Subcutaneous adipose tissue (tissue), 4 donors: ENCODE data around the gene OSR1. TPM values are rescaled to one million over a fixed set of nuclear protein-coding genes. Genes with fewer than 3 reads are reported as not detected.

Source experiments
- total RNA-seq, 4 donors: library from RNA; depleted of rRNA; stranded (reverse); fragments of >200 nt; gene quantifications; one replicate each; pipeline ENCODE4 v1.1.0, GENCODE V29; 2016
- TF ChIP-seq, protein P1 (sequence below): fragments of 450-650 bp; IDR thresholded peaks from one replicate; pipeline ENCODE4 v1.5.1; 2016; ENCODE audit warnings: low read depth, mild to moderate bottlenecking, control low read depth, antibody characterized with exemption, moderate library complexity

OSR1 gene
- 10 to 100 TPM in 3 of 4 donors, 1 to 10 TPM in 1; 4.1 to 16.3 (median 13.9) TPM for total RNA-seq

DNA sequence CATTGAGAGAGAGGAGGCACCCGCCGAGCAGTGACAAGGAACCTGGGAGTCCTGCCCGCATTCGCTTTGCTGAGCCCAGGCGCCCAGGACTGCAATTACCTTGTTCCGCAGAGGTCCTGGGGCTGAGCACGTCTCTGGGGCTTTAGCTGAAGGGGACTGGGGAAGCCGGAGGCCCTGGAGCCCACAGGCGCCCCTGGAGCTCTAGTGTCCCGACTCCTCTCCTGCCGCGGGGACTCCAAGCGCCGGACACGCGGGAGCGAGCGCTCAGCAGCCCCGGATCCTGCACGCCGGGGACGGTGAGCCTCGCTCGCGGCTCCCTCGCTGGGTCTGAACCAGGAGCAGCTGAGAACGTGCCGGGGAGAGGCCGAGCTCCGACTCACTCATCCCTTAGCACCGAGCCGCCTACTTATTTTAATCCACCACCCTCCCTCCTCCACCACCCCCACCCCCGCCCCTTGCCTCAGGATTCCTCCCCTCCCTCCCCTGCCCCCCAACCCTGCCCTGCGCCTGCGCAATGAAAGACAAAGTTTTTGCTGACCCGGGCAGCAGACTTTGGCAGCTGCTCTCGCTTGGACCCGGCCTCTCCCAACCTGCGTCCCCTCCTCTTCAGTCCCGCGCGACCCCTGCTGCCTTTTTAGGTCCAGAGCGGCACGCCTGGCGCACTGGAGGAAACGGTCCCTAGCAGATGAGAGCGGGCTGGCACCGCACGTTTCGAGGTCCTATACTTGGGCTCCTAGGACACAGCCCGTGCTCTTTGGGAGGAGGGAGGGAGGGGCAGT is at the start of gene OSR1:
OSR1 (minus strand) TSS at position 382 of the 779 bp plus-strand sequence. CDS start 4,818 bp downstream, outside the sequence.
- TF ChIP-seq, protein P1, sequence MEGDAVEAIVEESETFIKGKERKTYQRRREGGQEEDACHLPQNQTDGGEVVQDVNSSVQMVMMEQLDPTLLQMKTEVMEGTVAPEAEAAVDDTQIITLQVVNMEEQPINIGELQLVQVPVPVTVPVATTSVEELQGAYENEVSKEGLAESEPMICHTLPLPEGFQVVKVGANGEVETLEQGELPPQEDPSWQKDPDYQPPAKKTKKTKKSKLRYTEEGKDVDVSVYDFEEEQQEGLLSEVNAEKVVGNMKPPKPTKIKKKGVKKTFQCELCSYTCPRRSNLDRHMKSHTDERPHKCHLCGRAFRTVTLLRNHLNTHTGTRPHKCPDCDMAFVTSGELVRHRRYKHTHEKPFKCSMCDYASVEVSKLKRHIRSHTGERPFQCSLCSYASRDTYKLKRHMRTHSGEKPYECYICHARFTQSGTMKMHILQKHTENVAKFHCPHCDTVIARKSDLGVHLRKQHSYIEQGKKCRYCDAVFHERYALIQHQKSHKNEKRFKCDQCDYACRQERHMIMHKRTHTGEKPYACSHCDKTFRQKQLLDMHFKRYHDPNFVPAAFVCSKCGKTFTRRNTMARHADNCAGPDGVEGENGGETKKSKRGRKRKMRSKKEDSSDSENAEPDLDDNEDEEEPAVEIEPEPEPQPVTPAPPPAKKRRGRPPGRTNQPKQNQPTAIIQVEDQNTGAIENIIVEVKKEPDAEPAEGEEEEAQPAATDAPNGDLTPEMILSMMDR, result no peak

DNA sequence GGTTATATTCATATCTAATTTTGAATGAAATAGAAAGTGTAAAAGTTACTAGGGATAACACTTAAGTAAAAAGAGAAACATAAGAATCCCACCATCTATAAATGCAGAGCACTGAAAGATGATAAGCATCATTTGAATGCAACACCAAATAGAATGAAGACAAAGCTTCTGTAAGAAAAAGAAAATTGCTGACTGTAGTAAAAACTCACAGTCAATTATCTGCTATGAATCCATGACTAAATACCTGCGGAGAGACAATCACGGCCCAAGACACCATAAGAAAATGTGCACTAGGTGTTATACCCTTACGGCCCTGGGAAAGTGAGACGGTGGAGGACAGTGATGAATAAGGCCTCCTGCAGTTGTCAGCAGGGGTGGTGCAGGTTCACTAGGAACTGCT is 45.4 kb upstream of the OSR1 start:
- TF ChIP-seq, protein P1, result no peak

DNA sequence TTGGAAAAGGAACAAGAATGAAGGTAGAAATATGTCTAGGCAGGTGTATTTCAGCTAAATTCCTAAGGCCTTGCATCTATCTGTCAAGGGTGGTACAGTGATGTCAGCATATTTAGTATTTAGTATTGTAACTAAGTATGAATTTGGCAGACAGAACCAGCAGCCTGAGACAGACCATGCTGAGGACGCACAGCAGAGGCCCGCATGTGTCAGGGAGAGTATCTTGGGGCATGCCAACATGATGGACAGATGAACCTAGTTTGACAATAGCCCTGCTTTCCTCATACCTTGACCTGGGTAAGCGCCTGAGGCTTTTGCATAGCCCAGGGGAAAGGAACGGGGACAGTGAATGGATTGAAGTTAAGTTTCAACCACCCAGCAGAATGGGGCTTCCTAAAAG is 33.8 kb upstream of the OSR1 start:
- TF ChIP-seq, protein P1, result no peak

DNA sequence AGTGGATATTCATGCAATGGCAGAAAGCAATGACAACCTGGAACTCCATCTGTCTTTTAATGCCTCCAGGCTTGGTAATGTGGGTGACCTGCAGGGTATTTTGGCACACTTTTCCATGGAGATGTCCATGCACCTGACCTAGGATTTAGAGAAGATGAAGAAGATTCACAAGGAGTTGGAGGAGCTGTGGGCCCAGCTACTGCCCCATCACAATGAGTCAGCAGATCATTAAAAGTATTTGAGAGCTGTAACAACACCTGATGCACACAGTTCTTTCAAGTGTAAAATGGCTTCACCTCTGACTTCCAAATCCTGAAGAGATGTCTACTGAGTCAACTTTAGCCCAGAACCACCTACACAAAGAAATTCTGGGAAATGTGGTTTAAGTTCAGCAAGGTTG is 22.1 kb upstream of the OSR1 start:
- TF ChIP-seq, protein P1, result no peak

DNA sequence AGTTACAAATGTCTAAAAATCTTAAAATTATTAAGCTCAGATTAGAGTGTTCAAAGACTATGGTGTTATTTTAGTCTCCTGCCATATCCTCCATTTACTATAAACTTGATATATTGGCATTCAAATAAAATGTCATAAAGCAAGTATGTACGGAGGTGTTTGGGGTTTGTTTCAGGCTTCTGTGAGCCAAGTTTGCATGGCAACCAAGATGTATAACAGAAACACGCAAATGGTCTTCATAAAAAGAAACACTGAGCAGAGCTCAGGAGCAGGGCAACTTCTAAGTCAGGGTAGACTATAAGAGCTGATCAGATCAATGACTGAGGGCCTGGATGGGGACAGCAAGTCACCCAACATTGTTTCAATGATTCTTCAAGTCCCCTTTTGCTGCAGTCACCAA is 20.5 kb upstream of the OSR1 start:
- TF ChIP-seq, protein P1, result no peak

DNA sequence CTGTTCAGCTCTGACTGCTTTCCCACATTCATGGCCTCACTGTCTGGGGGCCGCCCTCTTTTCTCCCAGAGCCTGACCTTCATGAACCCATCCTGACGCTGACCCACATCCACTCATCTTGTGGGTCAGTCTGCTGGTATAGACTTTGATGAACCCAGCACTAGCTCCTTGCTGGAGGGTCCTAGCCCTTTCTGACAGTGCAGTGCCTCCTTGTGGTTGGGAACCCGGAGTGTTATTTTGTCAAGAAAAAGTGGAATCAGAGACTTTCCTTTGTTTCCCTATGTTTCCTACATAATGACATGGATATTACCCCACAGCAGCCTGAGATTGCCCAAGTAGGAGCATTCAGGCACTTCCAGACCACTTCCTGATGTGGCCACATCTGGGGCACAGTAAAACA is 19.3 kb upstream of the OSR1 start:
- TF ChIP-seq, protein P1, result no peak

DNA sequence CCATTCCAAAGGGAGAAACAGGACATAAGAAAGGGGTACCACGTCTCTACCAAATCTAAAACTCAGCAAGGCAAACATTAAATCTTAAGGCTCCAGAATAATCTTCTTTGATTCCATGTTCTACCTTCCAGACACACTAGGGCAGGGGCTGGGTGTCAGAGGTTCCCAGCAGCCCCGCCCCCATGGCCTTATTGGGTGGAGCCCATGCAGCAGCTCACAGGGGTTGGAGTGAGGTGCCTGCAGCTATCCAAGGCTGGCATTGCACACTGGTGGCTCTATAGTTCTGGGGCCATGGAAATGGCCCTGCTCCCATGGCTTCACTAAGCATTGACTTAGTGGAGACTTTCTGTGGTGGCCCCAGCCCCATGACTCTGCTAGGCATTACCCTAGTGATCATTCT is 14.9 kb upstream of the OSR1 start:
- TF ChIP-seq, protein P1, result no peak
